H7 (cell line): Measurements from ENCODE around the gene ALDH16A1. TPM values are rescaled to one million over a fixed set of nuclear protein-coding genes. Genes with fewer than 3 reads are reported as not detected.

Experiments
- DNase-seq: peaks from one replicate; pipeline ENCODE4 v3.0.0; 2012
- H3K27me3 ChIP-seq: 2 replicates; pipeline ENCODE4 v1.6.0; 2011; ENCODE audit warnings: mild to moderate bottlenecking, low read length; ENCODE audit not compliant: control insufficient read depth, insufficient read depth
- H3K36me3 ChIP-seq: replicated peaks from 2 replicates; pipeline ENCODE4 v1.5.1; 2011; ENCODE audit warnings: low read length; ENCODE audit not compliant: control insufficient read depth, insufficient read depth
- H3K4me3 ChIP-seq: 2 replicates; pipeline ENCODE4 v1.5.1; 2011; ENCODE audit warnings: low read depth, mild to moderate bottlenecking, control low read depth, low read length, moderate library complexity; ENCODE audit not compliant: insufficient read depth
- total RNA-seq: library from RNA; depleted of rRNA; stranded (reverse); fragments of >200 nt; shearing (Covaris generic); gene quantifications from 2 replicates; pipeline ENCODE4 v1.2.3, GENCODE V29; 2014; rRNA removed

ALDH16A1 gene
- 55.5 and 62.2 TPM in 2 replicates for total RNA-seq

- Histone ChIP-seq H3K4me3 (peak within 1 kb of the TSS; percentile 93), H3K27me3 (no peaks in the 10 kb centered on the region), H3K36me3 (peaks cover 3% of the 10 kb centered on the region)
- DNase-seq = peak; percentile 97
These were observed at the start of gene ALDH16A1 for GRCh38 chr19:49453013-49453756. TSS of gene ALDH16A1 (plus strand) at chr19:49453225. CDS start at chr19:49453332, 107 bp downstream.

DNA sequence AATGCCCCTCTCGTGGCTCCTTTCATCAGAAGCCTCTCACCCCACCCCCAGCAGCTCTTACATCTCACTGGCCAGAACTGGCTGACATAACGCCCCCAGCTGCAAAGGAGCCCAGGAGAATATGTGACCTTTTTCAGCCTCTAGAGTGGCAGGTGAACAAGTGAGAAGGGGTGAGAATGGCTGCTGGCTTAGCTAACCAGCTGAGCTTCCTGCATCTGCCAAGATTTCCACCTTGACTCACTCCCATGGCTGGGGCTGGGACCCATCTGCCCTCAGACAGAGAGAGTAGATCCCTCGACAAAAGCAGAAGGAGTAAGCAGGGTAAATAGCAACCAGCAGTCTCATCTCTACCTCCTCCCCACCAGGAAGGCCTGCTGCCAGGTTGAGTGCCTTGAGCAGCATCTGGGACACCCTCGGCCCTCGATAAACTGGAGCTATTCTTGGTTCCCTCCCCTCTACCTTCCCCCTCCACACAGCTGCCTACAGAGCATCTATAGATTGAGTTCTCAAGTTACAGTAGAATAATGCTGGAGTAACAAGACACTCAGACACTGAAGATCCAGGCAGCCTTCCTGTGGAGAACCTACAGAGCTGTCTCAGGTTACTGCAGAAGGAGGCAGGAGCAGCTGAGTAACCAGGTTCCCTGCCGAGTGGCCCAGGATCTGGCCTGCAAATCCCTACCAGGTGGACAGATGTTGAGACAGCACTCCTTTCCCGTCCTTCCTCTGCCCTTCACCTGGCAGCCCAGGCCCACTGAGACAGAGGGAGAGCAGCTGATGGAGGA, 49.4 kb upstream of the ALDH16A1 start:
- DNase-seq = peak; percentile 82
- Histone ChIP-seq H3K36me3 (no peaks in the 10 kb centered on the region), H3K4me3 (no peak overlapping the region), H3K27me3 (no peaks in the 10 kb centered on the region; the same call in 1 of the 2 replicates)

DNA sequence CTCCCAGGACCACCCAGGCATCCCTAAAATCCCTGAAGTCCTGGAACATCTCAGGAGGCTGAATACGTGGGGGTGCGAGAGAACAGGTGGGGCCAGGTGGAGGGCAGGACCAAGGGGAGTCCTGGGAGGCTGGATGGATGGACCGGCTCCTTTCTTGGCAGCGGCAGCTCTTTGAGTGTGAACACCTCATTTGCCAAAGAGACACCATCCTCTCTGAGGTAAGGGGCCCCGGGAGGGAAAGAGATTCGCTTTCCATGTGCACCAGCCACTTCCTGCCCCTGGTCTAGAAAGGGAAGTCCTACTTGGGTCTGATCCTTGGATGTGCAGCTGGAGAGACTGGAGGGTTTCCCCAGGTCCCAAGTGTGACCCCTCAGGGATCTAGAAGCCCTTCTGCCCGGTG, 45.9 kb upstream of the ALDH16A1 start:
- no peak overlapping the region for H3K4me3 ChIP-seq
- no peak for DNase-seq
- H3K36me3 ChIP-seq = no peaks in the 10 kb centered on the region
- H3K27me3 ChIP-seq = no peaks in the 10 kb centered on the region; the same call in 1 of the 2 replicates

GRCh38 chr19:49407482-49408015, 45.5 kb upstream of the ALDH16A1 start:
- H3K36me3 ChIP-seq = no peaks in the 10 kb centered on the region
- no peak overlapping the region for H3K4me3 ChIP-seq
- H3K27me3 ChIP-seq = no peaks in the 10 kb centered on the region; the same call in 1 of the 2 replicates
- no peak for DNase-seq

GRCh38 chr19:49408816-49409440, 44.1 kb upstream of the ALDH16A1 start:
- no peaks in the 10 kb centered on the region; the same call in 1 of the 2 replicates for H3K27me3 ChIP-seq

DNA sequence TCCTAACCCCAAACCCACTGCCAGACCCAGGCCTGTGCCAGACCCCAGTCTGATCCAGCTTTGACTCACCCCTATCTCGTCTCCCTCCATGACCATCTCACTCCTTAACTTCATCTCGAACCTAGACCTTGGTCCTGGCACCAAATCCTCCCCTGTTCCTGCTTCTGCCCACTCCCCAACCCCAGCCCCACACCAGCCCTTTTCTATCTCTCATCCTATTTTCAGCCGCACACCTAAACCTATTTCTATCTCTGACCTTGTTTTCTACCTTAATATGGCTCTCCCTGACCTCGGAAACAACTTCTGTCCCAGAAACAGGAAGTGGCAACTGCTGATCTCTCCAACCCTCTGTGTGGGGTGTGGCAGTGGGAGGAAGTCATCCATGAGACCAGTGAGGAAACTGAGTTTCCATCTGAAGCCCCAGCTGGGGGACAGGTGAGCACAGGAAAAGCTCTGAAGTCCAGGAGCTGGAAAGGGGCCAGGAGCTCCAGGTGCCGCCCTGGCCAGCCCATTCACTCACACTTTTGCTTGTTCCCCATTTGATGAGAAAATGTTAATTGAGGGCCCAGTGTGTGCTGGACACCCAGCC, 43.5 kb upstream of the ALDH16A1 start:
- DNase-seq = no peak
- Histone ChIP-seq H3K27me3 (no peaks in the 10 kb centered on the region; the same call in 1 of the 2 replicates), H3K36me3 (no peaks in the 10 kb centered on the region), H3K4me3 (no peak overlapping the region)

More at GRCh38 chr19:49408816-49409440, 44.1 kb upstream of the ALDH16A1 start:
- no peak for DNase-seq
- H3K36me3 ChIP-seq = no peaks in the 10 kb centered on the region
- H3K4me3 ChIP-seq = no peak overlapping the region

- Histone ChIP-seq H3K4me3 (no peak overlapping the region), H3K27me3 (peaks cover 1% of the 10 kb centered on the region; the same call in 1 of the 2 replicates), H3K36me3 (no peaks in the 10 kb centered on the region)
- DNase-seq = no peak
These were observed 41.2 kb upstream of the ALDH16A1 start for GRCh38 chr19:49411681-49412326.

GRCh38 chr19:49413348-49413747, 39.7 kb upstream of the ALDH16A1 start:
- H3K36me3 ChIP-seq = no peaks in the 10 kb centered on the region
- DNase-seq = no peak
- H3K4me3 ChIP-seq = no peak overlapping the region
- peaks cover 4% of the 10 kb centered on the region; the same call in 1 of the 2 replicates for H3K27me3 ChIP-seq

- no peaks in the 10 kb centered on the region for H3K36me3 ChIP-seq
- no peak overlapping the region for H3K4me3 ChIP-seq
- DNase-seq = no peak
These were observed 38.8 kb upstream of the ALDH16A1 start for GRCh38 chr19:49414256-49414655.

DNA sequence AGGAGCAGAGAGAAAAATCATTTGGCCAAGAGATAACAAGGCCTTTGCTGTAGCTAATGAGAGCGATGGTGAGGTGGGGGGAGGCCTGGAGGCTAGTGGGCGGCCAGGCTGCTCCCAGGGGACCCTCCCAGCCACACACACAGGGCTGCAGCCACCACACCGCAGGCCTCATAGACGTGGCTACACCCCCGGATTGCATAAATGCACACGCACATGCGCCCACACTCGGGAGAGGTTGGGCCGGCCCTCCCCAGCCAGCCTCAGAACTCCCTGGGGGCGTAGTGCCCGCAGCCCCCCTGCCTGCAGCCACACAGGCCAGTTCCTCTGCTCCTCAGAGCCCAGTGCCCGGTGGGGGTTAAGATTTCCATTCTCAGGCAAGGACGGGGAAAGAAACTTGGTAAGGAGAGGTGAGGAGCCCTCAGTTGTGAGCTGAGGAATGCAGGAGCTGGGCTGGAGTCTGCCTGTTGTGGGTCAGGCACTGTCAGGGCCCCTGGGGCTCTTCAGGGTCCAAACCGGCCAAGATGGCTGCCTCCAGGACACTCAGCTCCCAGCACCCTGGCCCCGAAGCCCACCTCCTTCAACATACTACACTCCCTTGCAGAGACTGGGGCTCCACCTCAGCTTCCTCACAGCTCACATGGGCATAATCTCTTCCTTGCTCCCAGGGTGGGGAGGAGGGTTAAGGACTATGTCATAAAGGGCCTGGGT, 37.8 kb upstream of the ALDH16A1 start:
- Histone ChIP-seq H3K27me3 (peaks cover 6% of the 10 kb centered on the region; the same call in 1 of the 2 replicates), H3K36me3 (no peaks in the 10 kb centered on the region), H3K4me3 (no peak overlapping the region)
- DNase-seq = peak; percentile 64

More at GRCh38 chr19:49414256-49414655, 38.8 kb upstream of the ALDH16A1 start:
- H3K27me3 ChIP-seq = peaks cover 4% of the 10 kb centered on the region; the same call in 1 of the 2 replicates

DNA sequence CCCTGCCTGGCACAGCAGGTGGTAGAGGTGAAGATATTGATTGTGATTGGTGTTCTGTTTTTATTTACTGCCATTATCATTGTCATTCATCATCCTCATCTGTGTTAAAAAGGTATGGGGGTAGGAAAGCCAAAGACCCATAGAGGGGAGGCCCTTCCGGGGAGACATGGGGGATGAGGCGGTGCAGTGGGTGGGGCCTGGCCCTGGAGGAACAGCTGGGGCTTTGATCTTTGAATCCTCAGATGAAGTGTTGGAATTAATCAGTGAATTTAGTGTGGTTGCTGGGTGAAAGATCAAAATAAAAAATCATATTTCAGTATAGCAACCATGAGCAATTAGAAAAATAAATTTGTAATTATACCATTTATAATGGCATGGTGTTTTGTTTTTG, 37.2 kb upstream of the ALDH16A1 start:
- Histone ChIP-seq H3K36me3 (no peaks in the 10 kb centered on the region), H3K4me3 (no peak overlapping the region), H3K27me3 (peaks cover 6% of the 10 kb centered on the region; the same call in 1 of the 2 replicates)
- DNase-seq = no peak

DNA sequence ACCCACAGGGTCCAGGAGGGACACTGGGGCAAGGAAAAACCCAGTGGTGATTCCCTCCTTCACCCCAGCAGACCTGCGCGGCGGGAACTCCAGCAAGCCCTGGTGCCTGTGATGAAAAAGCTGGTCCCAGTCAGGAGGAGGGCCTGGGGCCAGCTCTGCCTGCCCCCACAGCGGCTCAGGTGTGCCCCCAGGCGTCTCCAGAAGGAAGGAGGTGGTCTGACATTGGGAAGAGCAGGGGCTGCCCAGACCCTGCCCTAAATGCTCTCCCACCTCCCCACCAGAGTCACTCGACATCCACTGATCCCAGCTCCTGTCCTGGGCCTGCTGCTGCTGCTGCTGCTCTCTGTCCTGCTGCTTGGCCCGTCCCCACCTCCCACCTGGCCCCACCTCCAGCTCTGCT, 35.9 kb upstream of the ALDH16A1 start:
- peak; percentile 88 for DNase-seq
- H3K27me3 ChIP-seq = peaks cover 16% of the 10 kb centered on the region
- no peak overlapping the region for H3K4me3 ChIP-seq
- no peaks in the 10 kb centered on the region for H3K36me3 ChIP-seq

DNA sequence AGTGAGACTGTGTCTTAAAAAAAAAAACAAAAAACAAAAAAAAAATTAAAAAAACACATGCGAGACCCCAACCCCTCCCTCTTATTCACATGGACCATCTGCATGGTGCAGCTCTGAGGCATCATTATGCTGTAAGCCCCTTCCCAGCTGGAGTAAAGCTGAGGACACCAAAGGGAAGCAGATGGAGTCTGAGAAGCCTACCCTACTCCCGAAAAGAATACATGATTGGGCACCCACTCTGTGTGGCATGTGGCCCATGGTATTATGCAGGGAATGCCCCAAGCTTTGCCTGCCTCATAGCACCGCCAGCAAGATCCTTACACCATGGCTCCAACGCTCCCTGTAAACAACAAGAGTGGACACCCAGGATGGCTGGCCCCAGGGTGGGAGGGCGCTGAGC, 34.5 kb upstream of the ALDH16A1 start:
- H3K4me3 ChIP-seq = no peak overlapping the region
- peaks cover 31% of the 10 kb centered on the region for H3K27me3 ChIP-seq
- H3K36me3 ChIP-seq = no peaks in the 10 kb centered on the region
- no peak for DNase-seq
